Astrocyte of the spinal cord (primary cell): Measurements from ENCODE around the gene LASP1.

ENCODE experiments used
- DNase-seq: peaks from one replicate; pipeline ENCODE4 v3.0.0; 2011; ENCODE audit warnings: low read depth, low spot score
- H3K4me3 ChIP-seq: 2 replicates; pipeline ENCODE4 v1.5.1; 2011; ENCODE audit warnings: low read depth, mild to moderate bottlenecking, low read length, moderate library complexity
- CTCF ChIP-seq: IDR thresholded peaks from 2 replicates; pipeline ENCODE4 v1.5.1; 2012; ENCODE audit warnings: low read depth, mild to moderate bottlenecking, low read length, inconsistent platforms
- in situ Hi-C: cut with HindIII; loops from 2 replicates; pipeline ENCODE4 v1.10.0; 2017; ENCODE audit warnings: low sequenced_read_pairs

LASP1 gene

DNA sequence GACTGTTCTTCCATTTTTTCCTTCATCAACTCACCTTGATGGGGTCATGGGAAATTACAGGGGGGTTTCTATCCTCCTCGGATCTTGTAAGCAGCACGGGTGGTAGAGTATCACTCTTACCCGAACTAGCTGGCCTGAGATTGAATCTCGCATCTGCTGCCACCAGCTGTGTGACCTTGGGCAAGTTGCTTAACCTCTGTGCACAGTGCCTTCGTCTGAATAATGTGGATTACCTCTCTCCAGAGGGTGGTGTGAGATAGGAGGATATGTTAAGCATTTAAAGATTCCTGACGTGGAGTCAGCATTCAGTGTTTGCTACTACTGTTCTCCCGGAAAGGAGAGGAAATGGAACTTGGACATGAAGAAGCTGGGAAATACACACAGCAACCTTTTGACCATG lies 24.4 kb downstream of the LASP1 start:
- no peak for TF ChIP-seq CTCF

GRCh38 chr17:38896346-38896954 lies 26.6 kb downstream of the LASP1 start:
- no peak for DNase-seq
- no peak for TF ChIP-seq CTCF
- H3K4me3 ChIP-seq, result no peak overlapping the region
- in situ Hi-C loops, result no loop called here

More for the DNA sequence above, 24.4 kb downstream of the LASP1 start:
- in situ Hi-C loops, result no loop called here
- no peak for DNase-seq
- no peak overlapping the region for H3K4me3 ChIP-seq

DNA sequence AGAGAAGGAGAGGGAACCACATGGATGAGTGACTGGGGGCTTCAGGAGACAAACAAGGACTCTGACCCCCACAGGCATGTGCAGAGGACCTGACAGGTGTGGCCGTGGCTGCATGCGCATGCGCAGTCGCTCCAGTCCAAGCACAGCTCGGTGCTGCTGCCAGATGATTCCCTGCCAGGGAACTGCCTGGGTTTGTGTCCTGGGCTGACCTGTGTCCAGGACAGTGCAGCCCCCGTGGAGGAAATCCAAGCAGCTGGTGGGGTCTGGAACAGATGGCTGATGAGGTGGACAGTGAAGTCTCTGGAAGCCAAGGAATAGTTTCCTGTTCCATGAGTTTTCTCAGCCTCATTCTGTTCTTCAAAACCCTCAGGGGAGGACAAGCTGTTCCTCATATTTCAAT lies 27.3 kb downstream of the LASP1 start:
- no peak for DNase-seq
- in situ Hi-C loops, result no loop called here
- H3K4me3 ChIP-seq, result no peak overlapping the region
- no peak for TF ChIP-seq CTCF

DNA sequence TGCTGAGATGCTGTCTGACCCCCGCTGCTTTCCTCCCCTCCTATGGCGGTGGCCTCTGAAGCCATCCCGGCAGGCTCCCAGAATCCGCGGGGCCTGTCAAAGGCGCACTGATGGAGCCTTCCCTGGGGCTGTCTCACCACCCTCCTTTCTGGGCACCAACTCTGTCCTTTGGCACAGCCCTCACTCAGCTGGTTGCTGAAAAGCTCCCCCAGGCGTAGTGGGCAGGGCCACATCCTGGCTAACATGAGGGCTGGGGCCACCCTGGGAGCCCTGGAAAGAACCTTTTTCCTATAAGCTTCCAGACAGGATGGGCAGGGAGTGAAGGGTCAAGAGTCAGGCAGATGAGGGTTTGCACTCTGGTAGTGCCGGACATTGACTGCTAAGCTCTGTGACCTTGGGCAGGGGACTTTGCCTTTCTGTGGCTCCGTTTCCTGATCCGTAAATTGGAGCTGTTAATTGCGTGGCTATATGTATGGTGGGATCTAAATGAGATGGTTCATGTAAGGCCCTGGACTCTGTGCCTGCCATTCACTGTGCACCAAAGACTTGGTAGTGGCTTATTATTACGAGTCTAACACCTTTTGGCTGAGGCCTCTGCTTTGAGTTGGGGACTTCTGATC lies 27.9 kb downstream of the LASP1 start:
- DNase-seq, result no peak
- no peak overlapping the region for H3K4me3 ChIP-seq
- no peak for TF ChIP-seq CTCF
- in situ Hi-C loops, result no loop called here

DNA sequence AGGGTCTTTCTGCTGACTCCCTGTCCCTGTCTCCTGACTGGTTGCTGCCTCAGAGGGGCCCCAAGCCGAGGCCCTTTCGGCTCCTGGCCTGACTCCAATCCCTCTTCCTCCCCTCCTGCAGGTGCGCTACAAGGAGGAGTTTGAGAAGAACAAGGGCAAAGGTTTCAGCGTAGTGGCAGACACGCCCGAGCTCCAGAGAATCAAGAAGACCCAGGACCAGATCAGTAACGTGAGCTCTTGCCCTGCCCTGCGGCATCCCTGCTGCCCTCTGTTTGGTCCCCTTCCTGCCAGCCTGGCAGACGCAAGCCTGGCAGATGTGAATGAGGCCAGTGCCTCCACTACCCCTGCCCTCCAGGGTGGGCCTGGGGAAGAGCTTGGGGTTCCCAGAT lies 28.4 kb downstream of the LASP1 start:
- H3K4me3 ChIP-seq, result no peak overlapping the region

DNA sequence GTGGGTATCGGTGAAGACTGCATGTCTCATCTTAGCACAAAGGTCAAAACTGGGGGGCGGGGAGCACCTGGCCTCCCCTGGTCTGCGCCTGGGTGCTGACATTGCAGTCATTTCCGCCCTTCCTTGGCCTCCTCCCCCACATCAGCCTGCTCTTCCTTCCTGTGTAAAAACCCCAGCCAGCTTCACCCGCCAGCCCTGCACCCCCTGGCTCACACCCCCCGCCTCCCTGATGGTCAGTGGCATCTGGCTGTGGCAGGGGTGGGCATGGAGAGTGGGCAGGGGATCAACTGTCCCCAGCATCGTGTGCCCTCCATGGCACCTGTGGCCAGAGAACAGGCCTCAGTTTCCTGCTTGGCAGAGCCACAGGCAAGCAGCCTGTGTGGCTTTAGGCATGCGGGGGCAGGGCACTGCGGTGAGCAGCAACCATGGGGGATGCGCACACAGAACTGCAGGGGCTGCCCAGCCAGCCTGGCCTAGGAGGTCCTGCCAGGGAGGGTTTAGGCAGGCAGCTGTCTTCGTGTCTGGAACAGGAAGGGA lies 29.0 kb downstream of the LASP1 start:
- no peak overlapping the region for H3K4me3 ChIP-seq
- in situ Hi-C loops, result no loop called here
- DNase-seq, result no peak
- no peak for TF ChIP-seq CTCF

More for the DNA sequence above, 28.4 kb downstream of the LASP1 start:
- in situ Hi-C loops, result no loop called here
- no peak for TF ChIP-seq CTCF
- no peak for DNase-seq
